Measurements from ENCODE around the gene SLC2A5. TPM values are rescaled to one million over a fixed set of nuclear protein-coding genes. Genes with fewer than 3 reads are reported as not detected.

SLC2A5 gene
- polyA plus RNA-seq, 1 experiment, result 0.21 TPM

- DNase-seq (ENCODE audit: low read depth, low spot score), result no peak
- ChIA-PET CTCF (no interaction called here), POLR2A (no interaction called here)
- H3K9me3 ChIP-seq (ENCODE audit: control insufficient read depth, insufficient read depth, low read length), result peaks cover 9% of the 10 kb centered on the region
- H3K27me3 ChIP-seq (ENCODE audit: control insufficient read depth, insufficient read depth, low read length), result peaks cover 18% of the 10 kb centered on the region
- no peak overlapping the region for H3K27ac ChIP-seq (ENCODE audit: low read depth, low read length)
- TF ChIP-seq, protein P1, sequence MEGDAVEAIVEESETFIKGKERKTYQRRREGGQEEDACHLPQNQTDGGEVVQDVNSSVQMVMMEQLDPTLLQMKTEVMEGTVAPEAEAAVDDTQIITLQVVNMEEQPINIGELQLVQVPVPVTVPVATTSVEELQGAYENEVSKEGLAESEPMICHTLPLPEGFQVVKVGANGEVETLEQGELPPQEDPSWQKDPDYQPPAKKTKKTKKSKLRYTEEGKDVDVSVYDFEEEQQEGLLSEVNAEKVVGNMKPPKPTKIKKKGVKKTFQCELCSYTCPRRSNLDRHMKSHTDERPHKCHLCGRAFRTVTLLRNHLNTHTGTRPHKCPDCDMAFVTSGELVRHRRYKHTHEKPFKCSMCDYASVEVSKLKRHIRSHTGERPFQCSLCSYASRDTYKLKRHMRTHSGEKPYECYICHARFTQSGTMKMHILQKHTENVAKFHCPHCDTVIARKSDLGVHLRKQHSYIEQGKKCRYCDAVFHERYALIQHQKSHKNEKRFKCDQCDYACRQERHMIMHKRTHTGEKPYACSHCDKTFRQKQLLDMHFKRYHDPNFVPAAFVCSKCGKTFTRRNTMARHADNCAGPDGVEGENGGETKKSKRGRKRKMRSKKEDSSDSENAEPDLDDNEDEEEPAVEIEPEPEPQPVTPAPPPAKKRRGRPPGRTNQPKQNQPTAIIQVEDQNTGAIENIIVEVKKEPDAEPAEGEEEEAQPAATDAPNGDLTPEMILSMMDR (IDR thresholded peaks at IDR 0.05; ENCODE audit: low read depth, low read length), result no peak
- H3K4me3 ChIP-seq (ENCODE audit: low read depth, low read length), result no peak overlapping the region
Observed at GRCh38 chr1:9084906-9085305, 15.5 kb upstream of the SLC2A5 start.

- TF ChIP-seq, protein P1 (IDR thresholded peaks at IDR 0.05; ENCODE audit: low read depth, low read length), result no peak
- DNase-seq (ENCODE audit: low read depth, low spot score), result no peak
- Histone ChIP-seq H3K27me3 (ENCODE audit: control insufficient read depth, insufficient read depth, low read length) (peaks cover 3% of the 10 kb centered on the region), H3K27ac (ENCODE audit: low read depth, low read length) (no peak overlapping the region), H3K9me3 (ENCODE audit: control insufficient read depth, insufficient read depth, low read length) (peaks cover 2% of the 10 kb centered on the region; the same call in 1 of the 2 replicates), H3K4me3 (ENCODE audit: low read depth, low read length) (no peak overlapping the region)
- CTCF ChIA-PET, result interaction anchor here (0.6 to 1.3 kb wide), 3 partner anchors 14 to 77 kb away, joined by 3 to 5 read pairs (median 4); no protein-coding TSS in a partner anchor
- POLR2A ChIA-PET, result interaction anchor here (0.7 kb wide), 1 partner anchor 57 kb away, joined by 5 read pairs; no protein-coding TSS in a partner anchor
Observed at GRCh38 chr1:9081473-9081872, 12.0 kb upstream of the SLC2A5 start.

GRCh38 chr1:9080705-9081291 is 11.4 kb upstream of the SLC2A5 start:
- no peak overlapping the region for H3K4me3 ChIP-seq (ENCODE audit: low read depth, low read length)
- H3K27ac ChIP-seq (ENCODE audit: low read depth, low read length), result no peak overlapping the region
- TF ChIP-seq, protein P1 (IDR thresholded peaks at IDR 0.05; ENCODE audit: low read depth, low read length), result no peak
- POLR2A ChIA-PET, result interaction anchor here (0.6 to 0.7 kb wide), 3 partner anchors 12 to 56 kb away, joined by 5 to 8 read pairs (median 6); no protein-coding TSS in a partner anchor
- CTCF ChIA-PET, result interaction anchor here (0.6 to 1.3 kb wide), 3 partner anchors 14 to 76 kb away, joined by 3 to 5 read pairs (median 4); no protein-coding TSS in a partner anchor
- H3K9me3 ChIP-seq (ENCODE audit: control insufficient read depth, insufficient read depth, low read length), result no peaks in the 10 kb centered on the region
- H3K27me3 ChIP-seq (ENCODE audit: control insufficient read depth, insufficient read depth, low read length), result peaks cover 3% of the 10 kb centered on the region
- DNase-seq (ENCODE audit: low read depth, low spot score), result no peak

GRCh38 chr1:9079988-9080704 is 10.7 kb upstream of the SLC2A5 start:
- DNase-seq (ENCODE audit: low read depth, low spot score), result no peak
- Histone ChIP-seq H3K4me3 (ENCODE audit: low read depth, low read length) (no peak overlapping the region), H3K27ac (ENCODE audit: low read depth, low read length) (no peak overlapping the region), H3K27me3 (ENCODE audit: control insufficient read depth, insufficient read depth, low read length) (peaks cover 3% of the 10 kb centered on the region), H3K9me3 (ENCODE audit: control insufficient read depth, insufficient read depth, low read length) (no peaks in the 10 kb centered on the region)
- TF ChIP-seq, protein P1 (IDR thresholded peaks at IDR 0.05; ENCODE audit: low read depth, low read length), result no peak
- CTCF ChIA-PET, result interaction anchor here (1.3 kb wide), 1 partner anchor 75 kb away, joined by 5 read pairs; no protein-coding TSS in a partner anchor
- POLR2A ChIA-PET, result no interaction called here
